Epithelial cell of proximal tubule (primary cell): Measurements from ENCODE around the gene PSTPIP2. TPM values are rescaled to one million over a fixed set of nuclear protein-coding genes. Genes with fewer than 3 reads are reported as not detected.

Experiments
- DNase-seq: peaks from one replicate; pipeline ENCODE4 v3.0.0-alpha.2; 2011; ENCODE audit warnings: low read depth
- H3K4me3 ChIP-seq: 2 replicates; pipeline ENCODE4 v1.5.1; 2011; ENCODE audit warnings: low read depth, mild to moderate bottlenecking, low read length
- CTCF ChIP-seq: conservative IDR thresholded peaks from 2 replicates; pipeline ENCODE4 v1.5.1; 2012; ENCODE audit warnings: low read depth, mild to moderate bottlenecking, low read length
- total RNA-seq: library from RNA; depleted of rRNA; stranded (reverse); fragments of >200 nt; gene quantifications from 2 replicates; pipeline ENCODE4 v1.2.3, GENCODE V29; 2015

The PSTPIP2 gene
- total RNA-seq, 1 donor from 2014 or later, result 11.0 TPM

GRCh38 chr18:46069524-46069923, 2.5 kb downstream of the PSTPIP2 start:
- DNase-seq, result no peak
- H3K4me3 ChIP-seq, result no peak overlapping the region
- TF ChIP-seq CTCF, result no peak

DNA sequence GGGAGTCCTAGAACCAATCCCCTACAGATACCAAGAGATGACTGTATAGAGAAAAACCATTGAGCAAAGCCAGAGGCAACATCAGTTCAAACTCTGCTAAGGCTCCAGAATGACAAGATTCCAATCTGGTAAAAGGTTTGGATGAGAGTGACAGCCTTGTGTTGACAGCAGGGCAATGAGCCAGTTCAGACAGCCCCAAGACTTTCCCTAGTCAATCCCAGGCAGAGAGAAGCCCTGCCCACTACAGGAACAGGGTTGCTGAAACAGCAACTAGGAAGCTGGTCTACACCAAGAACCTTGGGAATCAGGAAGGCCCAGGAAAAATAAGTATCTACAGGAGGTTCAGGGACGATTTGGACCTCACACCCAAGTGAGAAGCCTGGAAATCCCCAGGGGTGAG, 3.3 kb downstream of the PSTPIP2 start:
- no peak for DNase-seq
- no peak overlapping the region for H3K4me3 ChIP-seq
- no peak for TF ChIP-seq CTCF

DNA sequence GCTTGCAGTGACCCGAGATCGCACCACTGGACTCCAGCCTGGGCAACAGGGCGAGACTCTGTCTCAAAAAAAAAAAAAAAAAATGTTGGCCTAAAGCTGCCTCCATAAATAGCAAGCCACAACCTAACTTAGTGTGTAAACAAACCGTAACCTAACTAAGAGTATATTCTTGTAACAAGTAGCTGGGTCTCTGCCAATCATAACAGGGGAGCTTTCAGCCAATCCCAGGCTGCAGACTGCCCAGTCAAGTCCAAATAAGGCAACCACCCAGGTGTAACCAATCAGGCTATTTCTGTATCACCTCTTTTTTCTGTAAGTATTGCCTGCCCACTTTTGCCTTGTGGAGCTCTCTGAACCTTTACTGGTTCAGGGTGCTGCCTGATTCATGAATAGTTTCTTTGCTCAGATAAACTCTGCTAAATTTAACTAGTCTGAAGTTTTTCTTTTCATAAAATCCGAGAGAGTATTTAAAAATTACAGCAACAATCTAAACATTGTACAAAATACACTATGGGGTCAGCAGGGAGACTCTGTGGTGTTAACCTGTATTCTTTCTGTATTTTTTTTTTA, 4.5 kb downstream of the PSTPIP2 start:
- TF ChIP-seq CTCF, result no peak
- no peak overlapping the region for H3K4me3 ChIP-seq
- DNase-seq, result no peak

- no peak for TF ChIP-seq CTCF
- no peak for DNase-seq
- H3K4me3 ChIP-seq, result no peak overlapping the region
Measured at GRCh38 chr18:46062781-46063180, 9.3 kb downstream of the PSTPIP2 start.

GRCh38 chr18:46061796-46062195, 10.3 kb downstream of the PSTPIP2 start:
- no peak for DNase-seq
- no peak overlapping the region for H3K4me3 ChIP-seq
- TF ChIP-seq CTCF, result no peak

- H3K4me3 ChIP-seq, result no peak overlapping the region
- DNase-seq, result no peak
- TF ChIP-seq CTCF, result no peak
Measured at GRCh38 chr18:46061387-46061786, 10.7 kb downstream of the PSTPIP2 start.

DNA sequence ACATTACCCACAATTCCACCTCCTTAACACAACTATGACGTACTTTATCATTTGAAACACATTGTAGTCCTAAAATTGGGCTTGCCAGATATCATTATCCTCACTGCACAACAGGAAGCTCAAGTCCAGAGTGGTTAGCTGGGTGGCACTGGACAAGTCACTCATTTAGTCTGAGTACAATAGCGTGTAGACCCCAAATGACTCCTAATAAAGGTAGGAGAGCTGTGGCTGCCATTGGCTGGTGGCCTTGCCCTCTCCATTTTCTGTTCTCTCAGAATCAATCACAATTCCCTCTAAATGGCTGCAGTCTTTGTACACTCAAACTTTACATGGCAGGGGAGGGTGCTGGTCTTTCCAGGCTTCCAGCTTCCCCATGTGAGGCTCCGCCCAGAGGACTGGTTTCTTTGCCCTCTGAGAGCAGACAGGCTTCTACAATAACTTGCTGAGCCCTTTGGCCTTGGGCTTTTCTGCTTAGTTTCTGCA, 11.7 kb downstream of the PSTPIP2 start:
- no peak for DNase-seq
- H3K4me3 ChIP-seq, result no peak overlapping the region
- no peak for TF ChIP-seq CTCF
